Heart left ventricle (tissue), 16 donors: ENCODE results near the gene FEM1B. TPM values are rescaled to one million over a fixed set of nuclear protein-coding genes. Genes with fewer than 3 reads are reported as not detected.
A peak's percentile ranks its signal among the peaks of the same experiment; 100 is the strongest.

ENCODE experiments used
- ATAC-seq, 4 donors: fragments of 200-7000 bp; cut with Tn5 transposase; one replicate each; pipeline ENCODE4 v1.9.1; 2020 to 2022; ENCODE audit warnings: moderate library complexity in 4 of 4, mild to moderate bottlenecking in 3 of 4, moderate number of reproducible peaks in 1 of 4
- DNase-seq, 5 donors: peaks; one replicate each; pipeline ENCODE4 v3.0.0-alpha.2; 2020
- H3K27ac ChIP-seq, 12 donors: fragments of 200-600 bp; sonication (generic) in 4 of 12; one replicate each; pipeline versions ENCODE4 v1.5.0 to v1.8.0; 2016 to 2022; ENCODE audit warnings: mild to moderate bottlenecking in 2 of 12
- H3K27me3 ChIP-seq, 9 donors: fragments of 200-600 bp; sonication (generic) in 2 of 9; one replicate each; pipeline versions ENCODE4 v1.5.1 to v1.8.0; 2016 to 2022; ENCODE audit warnings: mild to moderate bottlenecking in 3 of 9
- H3K36me3 ChIP-seq, 9 donors: fragments of 200-600 bp; sonication (generic) in 2 of 9; one replicate each; pipeline versions ENCODE4 v1.5.0 to v1.8.0; 2018 to 2022; ENCODE audit warnings: mild to moderate bottlenecking in 2 of 9
- H3K4me1 ChIP-seq, 12 donors: fragments of 200-600 bp; sonication (generic) in 4 of 12; one replicate each; pipeline versions ENCODE4 v1.5.0 to v1.8.0; 2016 to 2022; ENCODE audit warnings: mild to moderate bottlenecking in 3 of 12
- H3K4me3 ChIP-seq, 12 donors: fragments of 200-600 bp; sonication (generic) in 4 of 12; one replicate each; pipeline versions ENCODE4 v1.5.0 to v1.8.0; 2017 to 2022; ENCODE audit warnings: mild to moderate bottlenecking in 9 of 12, moderate library complexity in 4 of 12
- H3K9me3 ChIP-seq, 12 donors: fragments of 200-600 bp; sonication (generic) in 4 of 12; one replicate each; pipeline versions ENCODE4 v1.5.0 to v1.8.0; 2016 to 2022; ENCODE audit warnings: mild to moderate bottlenecking in 1 of 12
- CTCF ChIP-seq, 12 donors: fragments of 200-600 bp; sonication (generic) in 4 of 12; IDR thresholded peaks; one replicate each; pipeline versions ENCODE4 v1.5.0 to v1.8.0; 2018 to 2022; ENCODE audit warnings: antibody characterized with exemption in 12 of 12, mild to moderate bottlenecking in 5 of 12
- POLR2A ChIP-seq, 2 donors: fragments of 450-650 bp; IDR thresholded peaks; one replicate each; pipeline ENCODE4 v1.6.1; 2017; ENCODE audit warnings: antibody characterized with exemption in 2 of 2, mild to moderate bottlenecking in 2 of 2, moderate library complexity in 2 of 2
- WGBS, 4 donors: extraction: QIAGEN DNeasy Blood & Tissue Kit in 2 of 4; methylation state at CpG; one replicate each; pipeline versions ENCODE4 v1.1.5 to v1.1.7; 2013 to 2018; 5-methylcytosine and 5-hydroxymethylcytosine counted together
- intact Hi-C, 10 donors: fragments of 100-400 bp; cut with DNase I; formaldehyde crosslinking; loops; one replicate each; pipeline versions ENCODE4 v1.11.1 to v1.14.2; 2022
- polyA plus RNA-seq, 2 donors: library from polyadenylated mRNA; stranded (reverse); fragments of 200-250 nt; gene quantifications; one replicate each; pipeline ENCODE4 v1.2.3, GENCODE V29; 2013
- total RNA-seq, 9 donors: library from RNA; depleted of rRNA in 2 of 9; stranded (reverse); fragments of >200 nt in 2 of 9; fragmentation: NEBNext Ultra II Directional in 3 of 9; extraction: Animal tissue kit (Norgen Biotek cat#: 25700) in 3 of 9; gene quantifications; one replicate each; pipeline versions ENCODE4 v1.1.0 to v1.2.4, GENCODE V29; 2016 to 2023
- donor health status: ischemic (EF 13 %, LVEDD 7.1; RV severe dilation, severe dysfunction).
- donor health status: healthy with polysubstance abuse.
- donor health status: DM: no; HTN: yes; CAD: no.
- donor health status: DM: no; HTN: no; CAD: no.
- donor health status: ischemic (EF 25% LVEDD 6.9; RV normal size, moderate dysfunction).
- donor health status: ischemic (EF 25% LVEDD 5.7; RV mildly dilated, moderate dysfunction).
- donor health status: healthy.
- donor health status: DM: yes; HTN: yes; CAD: no.
- donor health status: ischemic (EF 35%, LVEDD 5.7; RV mildly dilated, moderate dysfunction).
- donor health status: nonischemic (EF 11% LVEDD 7.7; RV severe dilation, severe dysfunction).
- donor health status: DM: yes; HTN: yes; CAD: no.
- donor health status: PGD.
- donor health status: ischemic (EF 29% LVEDD 5.4; RV normal size, mild dysfunction).
- donor health status: nonischemic (EF 23%, LVEDD 6.1; RV moderate dilation, normal function).

Gene FEM1B
- total and polyA plus RNA-seq, 11 donors = 9.3 to 94.0 (median 52.7) TPM

- no peaks in the 10 kb centered on the region for H3K27me3 ChIP-seq
- no peaks in the 10 kb centered on the region for H3K36me3 ChIP-seq
- H3K27ac ChIP-seq = no peak overlapping the region
- peaks cover 0 to 27% (median 3%) of the 10 kb centered on the region in 12 donors for H3K9me3 ChIP-seq
- H3K4me1 ChIP-seq = peaks cover 0 to 2% (median 0%) of the 10 kb centered on the region in 12 donors
- DNase-seq = no peak
- no peak overlapping the region for H3K4me3 ChIP-seq
- intact Hi-C loops = no loop called here
- no peak for ATAC-seq
- TF ChIP-seq POLR2A (IDR thresholded peaks at IDR 0.05) (no peak), CTCF (IDR thresholded peaks at IDR 0.05) (no peak)
Measured at GRCh38 chr15:68239025-68239424, 38.5 kb upstream of the FEM1B start.

GRCh38 chr15:68241088-68241935 is 36.2 kb upstream of the FEM1B start:
- intact Hi-C loops = loop anchor here in 1 of 10 donors (10.0 kb wide), 1 partner anchor 143 kb away; no protein-coding TSS in a partner anchor
- DNase-seq (no peak), ATAC-seq (no peak)
- no peaks in the 10 kb centered on the region for H3K36me3 ChIP-seq
- no peak overlapping the region for H3K27ac ChIP-seq
- H3K4me3 ChIP-seq = no peak overlapping the region
- H3K9me3 ChIP-seq = peaks cover 0 to 41% (median 8%) of the 10 kb centered on the region in 12 donors
- H3K27me3 ChIP-seq = no peaks in the 10 kb centered on the region
- 64 to 76% (median 70%) methylated on average over 5 of the region's 5 CpGs for WGBS, 4 donors
- TF ChIP-seq CTCF (IDR thresholded peaks at IDR 0.05) = no peak
- no peak for TF ChIP-seq POLR2A (IDR thresholded peaks at IDR 0.05)
- H3K4me1 ChIP-seq = no peaks in the 10 kb centered on the region

- peaks cover 0 to 6% (median 0%) of the 10 kb centered on the region in 12 donors for H3K4me1 ChIP-seq
- TF ChIP-seq POLR2A (IDR thresholded peaks at IDR 0.05) = no peak
- no peak for TF ChIP-seq CTCF (IDR thresholded peaks at IDR 0.05)
- 96 to 98% (median 96%) methylated on average over 1 of the region's 1 CpG for WGBS, 4 donors
Measured at GRCh38 chr15:68244235-68244634, 33.3 kb upstream of the FEM1B start.

GRCh38 chr15:68249058-68249713 is 28.4 kb upstream of the FEM1B start:
- Histone ChIP-seq H3K27ac (peak overlapping the region in 1 of 12 donors; percentile 27), H3K27me3 (no peaks in the 10 kb centered on the region), H3K36me3 (no peaks in the 10 kb centered on the region), H3K4me3 (no peak overlapping the region), H3K4me1 (peaks cover 0 to 6% (median 0%) of the 10 kb centered on the region in 12 donors), H3K9me3 (peaks cover 0 to 13% (median 4%) of the 10 kb centered on the region in 12 donors)
- ATAC-seq = peak in 1 of 4 donors; percentile 56
- TF ChIP-seq POLR2A (IDR thresholded peaks at IDR 0.05) (no peak), CTCF (IDR thresholded peaks at IDR 0.05) (no peak)
- DNase-seq = no peak
- intact Hi-C loops = loop anchor here in 1 of 10 donors (10.0 kb wide), 1 partner anchor 136 kb away; no protein-coding TSS in a partner anchor
- 48 to 66% (median 60%) methylated on average over 3 of the region's 3 CpGs for WGBS, 4 donors

More at GRCh38 chr15:68244235-68244634, 33.3 kb upstream of the FEM1B start:
- DNase-seq (no peak), ATAC-seq (no peak)
- Histone ChIP-seq H3K27ac (no peak overlapping the region), H3K9me3 (peaks cover 0 to 41% (median 8%) of the 10 kb centered on the region in 12 donors), H3K4me3 (no peak overlapping the region), H3K36me3 (no peaks in the 10 kb centered on the region), H3K27me3 (no peaks in the 10 kb centered on the region)
- intact Hi-C loops = loop anchor here in 1 of 10 donors (10.0 kb wide), 1 partner anchor 141 kb away; no protein-coding TSS in a partner anchor
